Activated naive CD8-positive, alpha-beta T cell treated with anti-CD3 and anti-CD28 coated beads, Interleukin-2, amount 50 U/mL, for 24 hours (primary cell): ENCODE measurements around the gene GLP2R.

Experiments used
- ATAC-seq: fragments of 150-1000 bp; cut with Tn5 transposase; one replicate; pipeline ENCODE4 v1.10.0; 2021
- DNase-seq: peaks from one replicate; pipeline ENCODE4 v3.0.0; 2021
- H3K27ac Mint-ChIP-seq: one replicate; pipeline ENCODE4 v1.8.0; 2021; ENCODE audit warnings: mild to moderate bottlenecking, mixed read lengths
- H3K27me3 Mint-ChIP-seq: one replicate; pipeline ENCODE4 v1.8.0; 2021; ENCODE audit warnings: mixed read lengths
- H3K36me3 Mint-ChIP-seq: one replicate; pipeline ENCODE4 v1.8.0; 2021; ENCODE audit warnings: low read depth, mixed read lengths
- H3K4me1 Mint-ChIP-seq: one replicate; pipeline ENCODE4 v1.8.0; 2021; ENCODE audit warnings: mixed read lengths
- H3K4me3 Mint-ChIP-seq: one replicate; pipeline ENCODE4 v1.8.0; 2021; ENCODE audit warnings: mild to moderate bottlenecking, moderate library complexity, mixed read lengths
- H3K9me3 Mint-ChIP-seq: one replicate; pipeline ENCODE4 v1.8.0; 2021; ENCODE audit warnings: mixed read lengths

GLP2R gene

DNA sequence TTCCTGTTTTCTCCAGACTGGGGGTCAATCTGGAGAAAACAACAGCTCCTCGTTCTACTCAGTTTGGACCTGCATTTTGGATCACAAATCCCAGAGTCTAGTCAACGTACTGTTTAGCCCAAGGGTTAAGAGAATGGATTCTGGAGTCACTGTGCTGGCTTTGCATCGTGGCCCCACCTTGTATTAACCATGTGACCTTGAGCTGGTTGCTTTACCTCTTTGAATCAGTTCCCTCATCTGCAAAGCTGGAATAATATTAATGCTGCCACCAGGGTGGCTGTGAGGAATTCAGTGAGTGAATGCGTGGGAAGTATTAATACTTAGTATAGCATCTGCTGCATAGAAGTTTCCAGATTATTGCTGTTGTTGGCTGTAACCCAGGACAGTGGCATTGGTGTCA lies 23.0 kb upstream of the GLP2R start:
- ATAC-seq (no peak), DNase-seq (no peak)
- H3K9me3 Mint-ChIP-seq = no peaks in the 10 kb centered on the region
- no peaks in the 10 kb centered on the region for H3K36me3 Mint-ChIP-seq
- peaks cover 20% of the 10 kb centered on the region for H3K27me3 Mint-ChIP-seq
- no peaks in the 10 kb centered on the region for H3K4me1 Mint-ChIP-seq
- H3K4me3 Mint-ChIP-seq = no peak overlapping the region
- H3K27ac Mint-ChIP-seq = no peak overlapping the region

DNA sequence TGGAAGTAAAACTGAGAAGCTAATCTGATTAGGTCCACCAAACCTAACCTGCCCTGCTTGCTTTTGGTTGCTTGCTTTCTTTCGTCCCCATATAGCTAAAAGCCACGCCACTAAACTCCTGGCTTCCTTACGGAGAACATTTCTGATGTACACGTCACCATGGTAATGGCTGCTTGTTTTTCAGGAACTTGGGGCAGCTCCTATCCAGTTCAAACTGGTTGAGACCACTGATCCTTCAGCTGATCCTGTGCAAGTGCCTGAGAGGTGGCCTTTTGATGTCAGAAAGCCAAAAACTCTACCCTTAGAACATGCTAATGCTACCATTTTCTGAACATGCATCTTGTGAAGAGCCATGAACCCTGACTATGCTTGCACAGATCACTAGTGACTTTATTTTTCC lies 20.0 kb upstream of the GLP2R start:
- Mint-ChIP-seq H3K27me3 (peaks cover 13% of the 10 kb centered on the region), H3K9me3 (no peaks in the 10 kb centered on the region), H3K4me3 (no peak overlapping the region), H3K4me1 (no peaks in the 10 kb centered on the region), H3K36me3 (no peaks in the 10 kb centered on the region), H3K27ac (no peak overlapping the region)
- ATAC-seq (no peak), DNase-seq (no peak)

DNA sequence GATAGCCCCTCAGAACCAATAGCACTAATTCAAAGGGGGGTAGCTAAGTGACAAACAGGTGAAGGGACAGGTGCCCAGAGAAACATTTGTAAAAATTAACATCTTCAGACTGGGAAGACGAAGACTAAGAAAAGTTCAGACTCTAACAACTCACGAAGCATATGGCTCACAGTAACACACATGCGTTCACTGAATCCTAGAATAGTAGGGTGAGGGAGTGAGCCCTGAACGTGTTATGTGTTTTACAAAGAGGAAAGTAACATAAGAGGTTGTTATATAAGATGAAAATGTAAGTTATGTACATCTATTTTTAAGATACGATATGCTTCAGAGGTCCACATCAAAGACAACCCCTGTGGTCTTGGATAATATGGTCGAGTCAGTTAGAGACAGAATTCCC lies 19.0 kb upstream of the GLP2R start:
- peaks cover 7% of the 10 kb centered on the region for H3K27me3 Mint-ChIP-seq
- DNase-seq (no peak), ATAC-seq (no peak)
- no peak overlapping the region for H3K4me3 Mint-ChIP-seq
- H3K4me1 Mint-ChIP-seq = no peaks in the 10 kb centered on the region
- no peaks in the 10 kb centered on the region for H3K36me3 Mint-ChIP-seq
- no peak overlapping the region for H3K27ac Mint-ChIP-seq
- H3K9me3 Mint-ChIP-seq = no peaks in the 10 kb centered on the region

DNA sequence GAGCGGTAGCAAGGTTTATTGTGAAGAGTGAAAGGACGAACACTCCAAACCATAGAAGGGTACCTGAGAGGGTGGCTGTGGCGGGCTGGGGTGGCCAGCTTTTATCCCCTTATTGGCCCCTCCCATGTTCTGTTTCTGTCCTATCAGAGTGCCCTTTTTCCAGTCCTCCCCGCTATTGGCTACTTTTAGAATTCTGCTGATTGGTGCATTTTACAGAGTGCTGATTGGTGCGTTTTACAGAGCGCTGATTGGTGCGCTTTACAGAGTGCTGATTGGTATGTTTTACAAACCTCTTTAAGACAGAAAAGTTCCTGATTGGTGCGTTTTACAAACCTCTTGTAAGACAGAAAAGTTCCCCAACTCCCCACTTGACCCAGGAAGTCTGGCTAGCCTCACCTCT lies 16.3 kb upstream of the GLP2R start:
- Mint-ChIP-seq H3K27me3 (peaks cover 3% of the 10 kb centered on the region), H3K9me3 (no peaks in the 10 kb centered on the region), H3K4me1 (no peaks in the 10 kb centered on the region), H3K4me3 (no peak overlapping the region), H3K36me3 (no peaks in the 10 kb centered on the region), H3K27ac (no peak overlapping the region)
- ATAC-seq (no peak), DNase-seq (no peak)

- Mint-ChIP-seq H3K27me3 (peaks cover 3% of the 10 kb centered on the region), H3K36me3 (no peaks in the 10 kb centered on the region), H3K4me3 (no peak overlapping the region), H3K9me3 (no peaks in the 10 kb centered on the region), H3K4me1 (no peaks in the 10 kb centered on the region), H3K27ac (no peak overlapping the region)
- ATAC-seq (no peak), DNase-seq (no peak)
Measured at GRCh38 chr17:9810100-9810949, 15.4 kb upstream of the GLP2R start.

DNA sequence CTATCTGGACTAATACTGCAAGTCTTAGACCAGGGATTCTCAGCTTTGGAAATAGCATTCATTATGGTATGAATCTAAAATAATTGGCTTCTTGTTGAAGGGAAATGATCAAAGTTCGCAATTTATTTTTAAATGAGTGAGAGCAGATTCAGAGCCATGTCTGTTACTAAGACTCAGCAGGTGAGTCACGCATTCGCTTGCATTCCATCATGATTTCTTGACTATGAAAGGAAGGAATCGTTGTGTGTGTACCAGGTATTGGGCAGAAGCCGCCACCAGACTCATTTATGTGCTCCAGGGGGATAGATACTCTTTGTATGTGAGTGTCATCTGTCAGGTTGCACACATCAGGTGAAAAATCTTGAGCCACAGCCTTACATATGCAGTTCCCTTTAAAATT lies 14.6 kb upstream of the GLP2R start:
- Mint-ChIP-seq H3K27ac (no peak overlapping the region), H3K27me3 (peaks cover 3% of the 10 kb centered on the region), H3K4me1 (no peaks in the 10 kb centered on the region), H3K4me3 (no peak overlapping the region), H3K9me3 (no peaks in the 10 kb centered on the region), H3K36me3 (no peaks in the 10 kb centered on the region)
- ATAC-seq = no peak
- no peak for DNase-seq

DNA sequence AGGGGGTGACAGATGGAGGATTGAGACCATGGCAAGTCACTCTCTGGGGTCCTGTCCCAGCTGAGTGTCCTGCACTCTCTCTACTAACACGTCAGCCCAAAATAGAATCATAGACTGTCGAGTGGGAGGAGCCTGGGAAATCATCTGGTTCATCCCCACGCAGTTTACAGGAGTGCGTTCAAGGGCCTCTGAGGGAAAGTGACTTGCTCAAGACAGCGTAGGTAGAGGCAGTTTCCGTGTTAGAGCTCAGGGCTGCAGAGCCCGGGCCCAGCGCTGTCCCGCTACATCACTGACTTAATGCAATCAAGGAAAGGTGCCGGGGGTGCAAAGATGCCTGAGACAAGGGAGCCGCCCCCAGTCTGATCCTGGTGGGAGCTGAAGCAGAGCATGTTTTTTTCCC lies 14.2 kb upstream of the GLP2R start:
- H3K27ac Mint-ChIP-seq = no peak overlapping the region
- H3K4me3 Mint-ChIP-seq = no peak overlapping the region
- no peaks in the 10 kb centered on the region for H3K4me1 Mint-ChIP-seq
- no peak for DNase-seq
- no peak for ATAC-seq
- peaks cover 3% of the 10 kb centered on the region for H3K27me3 Mint-ChIP-seq
- H3K9me3 Mint-ChIP-seq = no peaks in the 10 kb centered on the region
- H3K36me3 Mint-ChIP-seq = no peaks in the 10 kb centered on the region

- no peak overlapping the region for H3K27ac Mint-ChIP-seq
- no peak for DNase-seq
- peaks cover 3% of the 10 kb centered on the region for H3K27me3 Mint-ChIP-seq
- no peaks in the 10 kb centered on the region for H3K4me1 Mint-ChIP-seq
- H3K4me3 Mint-ChIP-seq = no peak overlapping the region
- no peaks in the 10 kb centered on the region for H3K36me3 Mint-ChIP-seq
- H3K9me3 Mint-ChIP-seq = no peaks in the 10 kb centered on the region
- ATAC-seq = no peak
Measured at GRCh38 chr17:9813166-9813565, 12.6 kb upstream of the GLP2R start.

- H3K36me3 Mint-ChIP-seq = no peaks in the 10 kb centered on the region
- H3K4me3 Mint-ChIP-seq = no peak overlapping the region
- peaks cover 2% of the 10 kb centered on the region for H3K27me3 Mint-ChIP-seq
- no peak for DNase-seq
- H3K4me1 Mint-ChIP-seq = no peaks in the 10 kb centered on the region
- no peaks in the 10 kb centered on the region for H3K9me3 Mint-ChIP-seq
- ATAC-seq = no peak
- H3K27ac Mint-ChIP-seq = no peak overlapping the region
Measured at GRCh38 chr17:9814337-9814945, 11.3 kb upstream of the GLP2R start.

- DNase-seq = no peak
- Mint-ChIP-seq H3K27ac (no peak overlapping the region), H3K4me3 (no peak overlapping the region), H3K9me3 (no peaks in the 10 kb centered on the region), H3K27me3 (peaks cover 2% of the 10 kb centered on the region), H3K4me1 (no peaks in the 10 kb centered on the region), H3K36me3 (no peaks in the 10 kb centered on the region)
- no peak for ATAC-seq
Measured at GRCh38 chr17:9816472-9816871, 9.3 kb upstream of the GLP2R start.

- DNase-seq = no peak
- no peaks in the 10 kb centered on the region for H3K36me3 Mint-ChIP-seq
- peaks cover 2% of the 10 kb centered on the region for H3K27me3 Mint-ChIP-seq
- no peaks in the 10 kb centered on the region for H3K9me3 Mint-ChIP-seq
- ATAC-seq = no peak
- H3K4me1 Mint-ChIP-seq = no peaks in the 10 kb centered on the region
- H3K4me3 Mint-ChIP-seq = no peak overlapping the region
- H3K27ac Mint-ChIP-seq = no peak overlapping the region
Measured at GRCh38 chr17:9817086-9817485, 8.6 kb upstream of the GLP2R start.

DNA sequence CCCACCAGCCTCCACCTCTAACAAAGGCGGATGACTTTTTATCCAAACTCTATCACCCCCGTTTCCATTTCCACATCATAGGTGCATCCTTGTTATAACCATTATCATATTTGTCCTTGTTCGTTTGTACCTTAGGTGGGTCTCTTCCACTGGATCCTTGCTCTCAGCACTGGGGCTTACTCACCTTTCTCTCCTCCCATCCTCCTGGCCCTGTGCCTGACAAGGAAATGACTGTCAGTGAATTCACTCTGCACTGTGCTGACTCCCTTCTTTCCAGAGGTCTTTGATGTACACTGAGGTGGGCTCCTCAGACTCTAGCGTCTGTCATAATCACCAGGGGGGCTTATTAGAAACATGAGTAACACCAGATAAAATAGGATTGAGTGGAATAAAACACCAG lies 7.0 kb upstream of the GLP2R start:
- no peaks in the 10 kb centered on the region for H3K9me3 Mint-ChIP-seq
- H3K27ac Mint-ChIP-seq = no peak overlapping the region
- H3K36me3 Mint-ChIP-seq = no peaks in the 10 kb centered on the region
- no peaks in the 10 kb centered on the region for H3K4me1 Mint-ChIP-seq
- H3K4me3 Mint-ChIP-seq = no peak overlapping the region
- H3K27me3 Mint-ChIP-seq = peaks cover 3% of the 10 kb centered on the region
- DNase-seq (no peak), ATAC-seq (no peak)

DNA sequence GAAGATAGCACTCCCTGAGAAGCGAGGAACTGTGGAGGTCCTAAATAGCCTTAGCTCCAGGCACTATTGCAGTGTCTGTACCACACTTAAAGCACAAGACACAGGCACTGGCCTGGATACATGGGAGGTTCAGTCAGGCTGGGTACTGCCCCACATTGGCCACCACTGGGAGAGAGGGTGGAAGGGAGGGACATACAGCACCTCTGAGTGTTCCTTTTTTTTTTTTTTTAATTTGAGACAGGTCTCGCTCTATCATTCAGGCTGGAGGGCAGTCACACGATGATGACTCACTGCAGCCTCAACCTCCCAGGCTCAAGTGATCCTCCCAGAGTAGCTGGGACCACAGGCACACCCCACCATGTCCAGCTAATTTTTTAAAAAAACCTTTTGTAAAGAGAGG lies 5.3 kb upstream of the GLP2R start:
- no peak overlapping the region for H3K27ac Mint-ChIP-seq
- H3K4me3 Mint-ChIP-seq = no peak overlapping the region
- H3K36me3 Mint-ChIP-seq = no peaks in the 10 kb centered on the region
- H3K4me1 Mint-ChIP-seq = no peaks in the 10 kb centered on the region
- ATAC-seq (no peak), DNase-seq (no peak)
- peaks cover 3% of the 10 kb centered on the region for H3K27me3 Mint-ChIP-seq
- no peaks in the 10 kb centered on the region for H3K9me3 Mint-ChIP-seq

GRCh38 chr17:9821921-9822320 lies 3.8 kb upstream of the GLP2R start, which contains the start of gene GSG1L2:
TSS of gene GSG1L2 (minus strand) at chr17:9822079. CDS start at chr17:9822071, 8 bp downstream.
- ATAC-seq (no peak), DNase-seq (no peak)
- H3K36me3 Mint-ChIP-seq = no peaks in the 10 kb centered on the region
- no peaks in the 10 kb centered on the region for H3K4me1 Mint-ChIP-seq
- peaks cover 3% of the 10 kb centered on the region for H3K27me3 Mint-ChIP-seq
- no peak within 1 kb of the TSS for H3K4me3 Mint-ChIP-seq
- no peak within 1 kb of the TSS for H3K27ac Mint-ChIP-seq
- H3K9me3 Mint-ChIP-seq = no peaks in the 10 kb centered on the region

- H3K36me3 Mint-ChIP-seq = no peaks in the 10 kb centered on the region
- H3K27me3 Mint-ChIP-seq = peaks cover 3% of the 10 kb centered on the region
- no peak overlapping the region for H3K27ac Mint-ChIP-seq
- no peaks in the 10 kb centered on the region for H3K9me3 Mint-ChIP-seq
- ATAC-seq (no peak), DNase-seq (no peak)
- no peak overlapping the region for H3K4me3 Mint-ChIP-seq
- no peaks in the 10 kb centered on the region for H3K4me1 Mint-ChIP-seq
Measured at GRCh38 chr17:9824094-9824493, 1.6 kb upstream of the GLP2R start.
